K562 (cell line): ENCODE data around the gene TAMALIN. TPM values are rescaled to one million over a fixed set of nuclear protein-coding genes. Genes with fewer than 3 reads are reported as not detected.

Experiments used
- ELF1 ChIP-seq: fragments of 200-800 bp; sonication (Bioruptor generic); IDR thresholded peaks from 2 replicates; pipeline ENCODE4 v1.6.1; 2016; ENCODE audit warnings: missing genetic modification characterization, missing compliant biosample characterization
- ETV6 ChIP-seq, 3 experiments: fragments of 150-350 bp in 1 of 3; sonication (generic) in 1 of 3; formaldehyde crosslinking in 1 of 3; IDR thresholded peaks; 2 replicates each; pipeline versions ENCODE4 v1.6.1 to v1.8.0; 2014 to 2022; ENCODE audit warnings: borderline replicate concordance in 2 of 3, low read depth in 2 of 3, antibody characterized with exemption in 1 of 3, low read length in 1 of 3, mild to moderate bottlenecking in 1 of 3, missing genetic modification reagents in 1 of 3
- GATAD2B ChIP-seq: fragments of 450-650 bp; IDR thresholded peaks from 2 replicates; pipeline ENCODE4 v1.6.1; 2017; ENCODE audit warnings: mild to moderate bottlenecking, borderline replicate concordance
- MTA2 ChIP-seq: fragments of 450-650 bp; IDR thresholded peaks from 2 replicates; pipeline ENCODE4 v1.6.1; 2016; ENCODE audit warnings: low read depth
- STAT5A ChIP-seq: IDR thresholded peaks from 2 replicates; pipeline ENCODE4 v1.6.1; 2012; ENCODE audit warnings: low read length, inconsistent platforms, borderline replicate concordance
- TOE1 ChIP-seq, 2 experiments: fragments of 450-650 bp in 1 of 2; sonication (generic) in 1 of 2; formaldehyde crosslinking in 1 of 2; IDR thresholded peaks; 2 replicates each; pipeline versions ENCODE4 v1.7.1 to v1.8.0; 2016 to 2022; ENCODE audit warnings: borderline replicate concordance in 2 of 2, mild to moderate bottlenecking in 2 of 2, antibody characterized with exemption in 1 of 2, inconsistent platforms in 1 of 2, low read depth in 1 of 2, missing genetic modification reagents in 1 of 2, moderate library complexity in 1 of 2
- ZNF431 ChIP-seq: sonication (generic); formaldehyde crosslinking; IDR thresholded peaks from 2 replicates; pipeline ENCODE4 v1.8.0; 2022; ENCODE audit warnings: mild to moderate bottlenecking, missing genetic modification reagents
- ZZZ3 ChIP-seq: fragments of 450-650 bp; IDR thresholded peaks from 2 replicates; pipeline ENCODE4 v1.6.1; 2016; ENCODE audit warnings: antibody characterized with exemption, mild to moderate bottlenecking, moderate library complexity
- polyA plus RNA-seq, 8 experiments: library from polyadenylated mRNA; depleted of rRNA in 4 of 8; stranded (reverse) in 5 of 8; unstranded in 3 of 8; fragments of >200 nt; fragmentation: Nextera tagmentation in 2 of 8; fragmentation: Illumina TruSeq in 1 of 8; extraction: Ambion mirVana in 2 of 8; extraction: Trizol in 1 of 8; gene quantifications; 2 replicates each; pipeline versions ENCODE4 v1.2.1 to v1.2.3, GENCODE V29; 2011 to 2014; ENCODE audit warnings: inconsistent platforms in 1 of 8, missing spikeins in 1 of 8
- total RNA-seq, 7 experiments: library from RNA; depleted of rRNA in 6 of 7; stranded (reverse); fragments of >200 nt in 6 of 7; fragmentation: Illumina TruSeq in 2 of 7; extraction: Trizol in 2 of 7; gene quantifications; 2 replicates each; pipeline versions ENCODE4 v1.2.1 to v1.2.3, GENCODE V29; 2011 to 2021; ENCODE audit warnings: low replicate concordance in 1 of 7
- TF ChIP-seq, protein P1 (sequence below): fragments of 450-650 bp; IDR thresholded peaks from 2 replicates; pipeline ENCODE4 v1.6.1; 2016; ENCODE audit warnings: mild to moderate bottlenecking
- TF ChIP-seq, protein P2 (sequence below), 2 experiments: fragments of 450-650 bp; formaldehyde crosslinking in 1 of 2; IDR thresholded peaks; 2 replicates each; pipeline versions ENCODE4 v1.4.0 to v1.6.1; 2014 to 2020; ENCODE audit warnings: mild to moderate bottlenecking in 2 of 2, borderline replicate concordance in 1 of 2, low read depth in 1 of 2
- TF ChIP-seq, protein P3 (sequence below): fragments of 450-650 bp; IDR thresholded peaks from 2 replicates; pipeline ENCODE4 v1.6.1; 2014; ENCODE audit warnings: low read depth, mild to moderate bottlenecking, moderate library complexity, borderline replicate concordance
- TF ChIP-seq, protein P4 (sequence below): fragments of 450-650 bp; formaldehyde crosslinking; conservative IDR thresholded peaks from 2 replicates; pipeline ENCODE4 v1.4.0; 2022; ENCODE audit warnings: mild to moderate bottlenecking, missing genetic modification characterization

The TAMALIN gene
- total and polyA plus RNA-seq, 9 of the 15 experiments (the other 6 are each of a cell fraction or from before 2014, with no cell fraction given) = 0.74 to 2.2 (median 1.5) TPM; not detected in 2

DNA sequence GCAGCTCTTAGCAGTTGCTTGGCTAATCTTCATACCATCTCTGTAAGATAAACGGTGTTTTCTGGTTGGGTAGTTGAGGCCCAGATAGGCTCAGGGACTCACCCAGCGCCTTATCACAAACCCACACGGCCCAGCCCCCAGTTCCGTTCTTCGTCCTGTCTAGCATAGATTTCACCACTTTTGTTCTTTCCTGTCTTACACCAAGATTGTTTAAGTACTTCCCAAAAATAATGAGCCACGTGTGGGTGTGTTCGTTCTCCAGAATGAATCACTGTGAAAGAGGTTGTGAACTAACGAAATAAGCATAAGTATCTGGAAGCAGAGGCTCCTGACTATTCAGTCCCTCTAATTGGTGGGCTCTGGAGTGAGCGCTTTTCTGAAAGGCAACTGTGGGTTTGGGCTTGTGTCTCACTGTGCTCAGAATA lies 33.9 kb upstream of the TAMALIN start (continued):
- TF ChIP-seq ETV6 (IDR thresholded peaks at IDR 0.05; ENCODE audit: borderline replicate concordance in 1 of 2, low read depth in 2 of 2, low read length in 1 of 2) (peak; percentile 20 to 85; a peak in 2 of 4 replicates), ETV6 (CRISPR knock-in tag; IDR thresholded peaks at IDR 0.05; ENCODE audit: borderline replicate concordance) (no peak), ZZZ3 (no peak), TOE1 (IDR thresholded peaks at IDR 0.05; ENCODE audit: borderline replicate concordance) (peak; percentile 50; the same call in 1 of the 2 replicates), TOE1 (CRISPR knock-in tag; IDR thresholded peaks at IDR 0.05; ENCODE audit: borderline replicate concordance, low read depth) (no peak), STAT5A (peak; percentile 88), ZNF431 (no peak), ELF1 (no peak), GATAD2B (peak; percentile 74), MTA2 (peak; percentile 84)
- TF ChIP-seq, protein P1, sequence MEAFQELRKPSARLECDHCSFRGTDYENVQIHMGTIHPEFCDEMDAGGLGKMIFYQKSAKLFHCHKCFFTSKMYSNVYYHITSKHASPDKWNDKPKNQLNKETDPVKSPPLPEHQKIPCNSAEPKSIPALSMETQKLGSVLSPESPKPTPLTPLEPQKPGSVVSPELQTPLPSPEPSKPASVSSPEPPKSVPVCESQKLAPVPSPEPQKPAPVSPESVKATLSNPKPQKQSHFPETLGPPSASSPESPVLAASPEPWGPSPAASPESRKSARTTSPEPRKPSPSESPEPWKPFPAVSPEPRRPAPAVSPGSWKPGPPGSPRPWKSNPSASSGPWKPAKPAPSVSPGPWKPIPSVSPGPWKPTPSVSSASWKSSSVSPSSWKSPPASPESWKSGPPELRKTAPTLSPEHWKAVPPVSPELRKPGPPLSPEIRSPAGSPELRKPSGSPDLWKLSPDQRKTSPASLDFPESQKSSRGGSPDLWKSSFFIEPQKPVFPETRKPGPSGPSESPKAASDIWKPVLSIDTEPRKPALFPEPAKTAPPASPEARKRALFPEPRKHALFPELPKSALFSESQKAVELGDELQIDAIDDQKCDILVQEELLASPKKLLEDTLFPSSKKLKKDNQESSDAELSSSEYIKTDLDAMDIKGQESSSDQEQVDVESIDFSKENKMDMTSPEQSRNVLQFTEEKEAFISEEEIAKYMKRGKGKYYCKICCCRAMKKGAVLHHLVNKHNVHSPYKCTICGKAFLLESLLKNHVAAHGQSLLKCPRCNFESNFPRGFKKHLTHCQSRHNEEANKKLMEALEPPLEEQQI = peak; percentile 61; the same call in 1 of the 2 replicates
- TF ChIP-seq, protein P2, sequence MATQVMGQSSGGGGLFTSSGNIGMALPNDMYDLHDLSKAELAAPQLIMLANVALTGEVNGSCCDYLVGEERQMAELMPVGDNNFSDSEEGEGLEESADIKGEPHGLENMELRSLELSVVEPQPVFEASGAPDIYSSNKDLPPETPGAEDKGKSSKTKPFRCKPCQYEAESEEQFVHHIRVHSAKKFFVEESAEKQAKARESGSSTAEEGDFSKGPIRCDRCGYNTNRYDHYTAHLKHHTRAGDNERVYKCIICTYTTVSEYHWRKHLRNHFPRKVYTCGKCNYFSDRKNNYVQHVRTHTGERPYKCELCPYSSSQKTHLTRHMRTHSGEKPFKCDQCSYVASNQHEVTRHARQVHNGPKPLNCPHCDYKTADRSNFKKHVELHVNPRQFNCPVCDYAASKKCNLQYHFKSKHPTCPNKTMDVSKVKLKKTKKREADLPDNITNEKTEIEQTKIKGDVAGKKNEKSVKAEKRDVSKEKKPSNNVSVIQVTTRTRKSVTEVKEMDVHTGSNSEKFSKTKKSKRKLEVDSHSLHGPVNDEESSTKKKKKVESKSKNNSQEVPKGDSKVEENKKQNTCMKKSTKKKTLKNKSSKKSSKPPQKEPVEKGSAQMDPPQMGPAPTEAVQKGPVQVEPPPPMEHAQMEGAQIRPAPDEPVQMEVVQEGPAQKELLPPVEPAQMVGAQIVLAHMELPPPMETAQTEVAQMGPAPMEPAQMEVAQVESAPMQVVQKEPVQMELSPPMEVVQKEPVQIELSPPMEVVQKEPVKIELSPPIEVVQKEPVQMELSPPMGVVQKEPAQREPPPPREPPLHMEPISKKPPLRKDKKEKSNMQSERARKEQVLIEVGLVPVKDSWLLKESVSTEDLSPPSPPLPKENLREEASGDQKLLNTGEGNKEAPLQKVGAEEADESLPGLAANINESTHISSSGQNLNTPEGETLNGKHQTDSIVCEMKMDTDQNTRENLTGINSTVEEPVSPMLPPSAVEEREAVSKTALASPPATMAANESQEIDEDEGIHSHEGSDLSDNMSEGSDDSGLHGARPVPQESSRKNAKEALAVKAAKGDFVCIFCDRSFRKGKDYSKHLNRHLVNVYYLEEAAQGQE (IDR thresholded peaks at IDR 0.05; ENCODE audit: borderline replicate concordance) = peak; percentile 28; the same call in 1 of the 2 replicates
- TF ChIP-seq, protein P2 (CRISPR knock-in tag; IDR thresholded peaks at IDR 0.05; ENCODE audit: low read depth) = no peak
- TF ChIP-seq, protein P3, sequence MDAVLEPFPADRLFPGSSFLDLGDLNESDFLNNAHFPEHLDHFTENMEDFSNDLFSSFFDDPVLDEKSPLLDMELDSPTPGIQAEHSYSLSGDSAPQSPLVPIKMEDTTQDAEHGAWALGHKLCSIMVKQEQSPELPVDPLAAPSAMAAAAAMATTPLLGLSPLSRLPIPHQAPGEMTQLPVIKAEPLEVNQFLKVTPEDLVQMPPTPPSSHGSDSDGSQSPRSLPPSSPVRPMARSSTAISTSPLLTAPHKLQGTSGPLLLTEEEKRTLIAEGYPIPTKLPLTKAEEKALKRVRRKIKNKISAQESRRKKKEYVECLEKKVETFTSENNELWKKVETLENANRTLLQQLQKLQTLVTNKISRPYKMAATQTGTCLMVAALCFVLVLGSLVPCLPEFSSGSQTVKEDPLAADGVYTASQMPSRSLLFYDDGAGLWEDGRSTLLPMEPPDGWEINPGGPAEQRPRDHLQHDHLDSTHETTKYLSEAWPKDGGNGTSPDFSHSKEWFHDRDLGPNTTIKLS = 0 out of 2 replicates have a peak, but pooled peaks have one; percentile 17
- TF ChIP-seq, protein P4, sequence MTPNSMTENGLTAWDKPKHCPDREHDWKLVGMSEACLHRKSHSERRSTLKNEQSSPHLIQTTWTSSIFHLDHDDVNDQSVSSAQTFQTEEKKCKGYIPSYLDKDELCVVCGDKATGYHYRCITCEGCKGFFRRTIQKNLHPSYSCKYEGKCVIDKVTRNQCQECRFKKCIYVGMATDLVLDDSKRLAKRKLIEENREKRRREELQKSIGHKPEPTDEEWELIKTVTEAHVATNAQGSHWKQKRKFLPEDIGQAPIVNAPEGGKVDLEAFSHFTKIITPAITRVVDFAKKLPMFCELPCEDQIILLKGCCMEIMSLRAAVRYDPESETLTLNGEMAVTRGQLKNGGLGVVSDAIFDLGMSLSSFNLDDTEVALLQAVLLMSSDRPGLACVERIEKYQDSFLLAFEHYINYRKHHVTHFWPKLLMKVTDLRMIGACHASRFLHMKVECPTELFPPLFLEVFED (CRISPR knock-in tag) = no peak
